H1 (cell line): ENCODE measurements around the gene DOCK3. TPM values are rescaled to one million over a fixed set of nuclear protein-coding genes. Genes with fewer than 3 reads are reported as not detected.

Experiments
- CTCF ChIA-PET: fragments of 300-600 bp; sonication (Branson Sonifier 250); formaldehyde crosslinking; loops from one replicate; lab custom pipeline; 2021; ENCODE audit not compliant: partially characterized antibody; lab: Charles Lee
- POLR2A ChIA-PET: fragments of 300-600 bp; sonication (Branson Sonifier 250); formaldehyde crosslinking; loops from one replicate; lab custom pipeline; 2021; ENCODE audit warnings: inconsistent platforms; ENCODE audit not compliant: partially characterized antibody; lab: Charles Lee
- DNase-seq, 2 experiments: peaks; one replicate each; pipeline versions ENCODE4 v3.0.0 to v3.0.0-alpha.2; 2010 to 2022; ENCODE audit warnings: low spot score in 2 of 2, low read depth in 1 of 2, mixed read lengths in 1 of 2
- FAIRE-seq: peaks from 2 replicates; lab custom pipeline; 2011; peaks lifted over from hg19 to GRCh38; lab: Jason Lieb, UNC
- H2AFZ ChIP-seq: 2 replicates; pipeline ENCODE4 v1.8.1; 2012; ENCODE audit warnings: low read length, inconsistent platforms
- H2AK5ac ChIP-seq: 2 replicates; pipeline ENCODE4 v1.6.1; 2013; ENCODE audit warnings: low read depth, low read length
- H2BK120ac ChIP-seq: replicated peaks from 2 replicates; pipeline ENCODE3; 2013; ENCODE audit warnings: low read depth, low read length, inconsistent platforms
- H2BK12ac ChIP-seq: 2 replicates; pipeline ENCODE4 v1.6.1; 2013; ENCODE audit warnings: low read depth, low read length
- H2BK15ac ChIP-seq: 2 replicates; pipeline ENCODE4 v1.6.1; 2013; ENCODE audit warnings: low read length
- H2BK20ac ChIP-seq: 2 replicates; pipeline ENCODE4 v1.6.1; 2013; ENCODE audit warnings: low read length
- H2BK5ac ChIP-seq: 2 replicates; pipeline ENCODE4 v1.6.1; 2013; ENCODE audit warnings: low read depth, low read length
- H3K14ac ChIP-seq: 2 replicates; pipeline ENCODE4 v1.6.1; 2013; ENCODE audit warnings: inconsistent platforms; ENCODE audit not compliant: insufficient read length
- H3K18ac ChIP-seq: 2 replicates; pipeline ENCODE4 v1.6.1; 2013; ENCODE audit warnings: low read length; ENCODE audit errors: extremely low read depth
- H3K23ac ChIP-seq: 2 replicates; pipeline ENCODE4 v1.6.1; 2013; ENCODE audit warnings: inconsistent platforms; ENCODE audit not compliant: insufficient read length
- H3K23me2 ChIP-seq: 2 replicates; pipeline ENCODE4 v1.6.1; 2013; ENCODE audit warnings: low read depth, low read length
- H3K27ac ChIP-seq: 2 replicates; pipeline ENCODE4 v1.6.1; 2011; ENCODE audit warnings: low read depth, low read length, inconsistent platforms
- H3K27me3 ChIP-seq, 4 experiments: replicated peaks in 1 of 4; 1 replicate in 1 of 4; 2 replicates in 3 of 4; pipeline versions ENCODE4 v1.6.1 to v1.8.1; 2011 to 2013; ENCODE audit warnings: low read length in 3 of 4, mild to moderate bottlenecking in 3 of 4, inconsistent platforms in 2 of 4, mixed read lengths in 2 of 4, moderate library complexity in 1 of 4; ENCODE audit not compliant: control insufficient read depth in 3 of 4, insufficient read depth in 3 of 4; ENCODE audit errors: extremely low read depth in 1 of 4
- H3K36me3 ChIP-seq, 4 experiments: 2 replicates each; pipeline versions ENCODE4 v1.6.1 to v1.8.1; 2011 to 2013; ENCODE audit warnings: mild to moderate bottlenecking in 4 of 4, low read length in 3 of 4, moderate library complexity in 2 of 4, control low read depth in 1 of 4, inconsistent platforms in 1 of 4; ENCODE audit not compliant: insufficient read depth in 4 of 4, control insufficient read depth in 2 of 4
- H3K4ac ChIP-seq: replicated peaks from 2 replicates; pipeline ENCODE3; 2013; ENCODE audit warnings: low read length, low read depth, mixed read lengths, inconsistent platforms; ENCODE audit not compliant: insufficient read length
- H3K4me1 ChIP-seq, 4 experiments: replicated peaks in 1 of 4; 1 replicate in 1 of 4; 2 replicates in 3 of 4; pipeline versions ENCODE4 v1.6.1 to v1.8.1; 2011 to 2013; ENCODE audit warnings: low read length in 3 of 4, inconsistent platforms in 2 of 4, mixed read lengths in 1 of 4; ENCODE audit not compliant: insufficient read depth in 4 of 4, control insufficient read depth in 3 of 4
- H3K4me2 ChIP-seq, 2 experiments: 2 replicates each; pipeline versions ENCODE4 v1.6.1 to v1.8.1; 2011 to 2013; ENCODE audit warnings: low read depth in 2 of 2, low read length in 2 of 2, control low read depth in 1 of 2, inconsistent platforms in 1 of 2, mild to moderate bottlenecking in 1 of 2; ENCODE audit not compliant: insufficient read depth in 1 of 2
- H3K4me3 ChIP-seq, 4 experiments: fragments of 200-600, 300-600 bp in 1 of 4; sonication (generic), shearing (Covaris generic), sonication (Bioruptor Twin) in 1 of 4; 2 replicates each; pipeline versions ENCODE4 v1.5.1 to v1.8.1; 2011 to 2016; ENCODE audit warnings: low read length in 4 of 4, low read depth in 3 of 4, control low read depth in 2 of 4, inconsistent platforms in 2 of 4, mild to moderate bottlenecking in 2 of 4, mixed read lengths in 1 of 4, moderate library complexity in 1 of 4; ENCODE audit not compliant: insufficient read depth in 2 of 4; ENCODE audit errors: extremely low read depth in 1 of 4
- H3K56ac ChIP-seq: replicated peaks from 2 replicates; pipeline ENCODE3; 2013; ENCODE audit warnings: low read depth, mild to moderate bottlenecking, mixed read lengths, low read length, inconsistent platforms; ENCODE audit not compliant: insufficient read length
- H3K79me1 ChIP-seq: 2 replicates; pipeline ENCODE4 v1.6.1; 2013; ENCODE audit warnings: low read depth, low read length, control low read depth
- H3K79me2 ChIP-seq, 2 experiments: 2 replicates each; pipeline versions ENCODE4 v1.6.1 to v1.8.1; 2012 to 2013; ENCODE audit warnings: low read length in 2 of 2, mild to moderate bottlenecking in 2 of 2, inconsistent platforms in 1 of 2; ENCODE audit not compliant: insufficient read depth in 2 of 2, control insufficient read depth in 1 of 2
- H3K9ac ChIP-seq, 4 experiments: replicated peaks in 1 of 4; 1 replicate in 1 of 4; 2 replicates in 3 of 4; pipeline versions ENCODE4 v1.6.1 to v1.8.1; 2011 to 2013; ENCODE audit warnings: low read depth in 3 of 4, low read length in 3 of 4, control low read depth in 2 of 4, mild to moderate bottlenecking in 2 of 4, moderate library complexity in 2 of 4, inconsistent platforms in 1 of 4; ENCODE audit errors: extremely low read depth in 1 of 4
- H3K9me3 ChIP-seq, 2 experiments: 2 replicates each; pipeline versions ENCODE4 v1.6.1 to v1.8.1; 2012 to 2013; ENCODE audit warnings: mild to moderate bottlenecking in 2 of 2, moderate library complexity in 2 of 2, control low read depth in 1 of 2, inconsistent platforms in 1 of 2, low read depth in 1 of 2, low read length in 1 of 2, mixed read lengths in 1 of 2; ENCODE audit not compliant: insufficient read depth in 2 of 2
- H4K20me1 ChIP-seq, 2 experiments: replicated peaks in 1 of 2; 2 replicates each; pipeline versions ENCODE3 to v1.8.1; 2011 to 2013; ENCODE audit warnings: inconsistent platforms in 2 of 2, low read length in 2 of 2, mild to moderate bottlenecking in 1 of 2; ENCODE audit not compliant: insufficient read depth in 2 of 2, control insufficient read depth in 1 of 2
- H4K5ac ChIP-seq: 2 replicates; pipeline ENCODE4 v1.6.1; 2013; ENCODE audit warnings: low read length, low read depth, mixed read lengths, inconsistent platforms; ENCODE audit not compliant: insufficient read length
- H4K8ac ChIP-seq: 2 replicates; pipeline ENCODE4 v1.8.0; 2013; ENCODE audit warnings: mild to moderate bottlenecking, moderate library complexity, low read length, inconsistent platforms; ENCODE audit not compliant: insufficient read depth; ENCODE audit errors: extremely low read depth
- H4K91ac ChIP-seq: replicated peaks from 2 replicates; pipeline ENCODE3; 2013; ENCODE audit warnings: low read length, mixed read lengths, inconsistent platforms; ENCODE audit not compliant: insufficient read length
- BCL11A ChIP-seq, 2 experiments: IDR thresholded peaks; one replicate each; pipeline ENCODE4 v1.6.1; 2011; ENCODE audit warnings: low read depth in 2 of 2, low read length in 2 of 2, mild to moderate bottlenecking in 2 of 2
- KDM5A ChIP-seq: fragments of 200-600 bp; IDR thresholded peaks from 2 replicates; pipeline ENCODE4 v1.7.1; 2012; ENCODE audit warnings: mild to moderate bottlenecking, low read length, inconsistent platforms, mixed read lengths
- POLR2A ChIP-seq, 2 experiments: IDR thresholded peaks; 1 replicate in 1 of 2; 2 replicates in 1 of 2; pipeline ENCODE4 v1.6.1; 2011; ENCODE audit warnings: low read depth in 2 of 2, low read length in 2 of 2, mild to moderate bottlenecking in 2 of 2; ENCODE audit errors: control extremely low read depth in 1 of 2
- RAD21 ChIP-seq, 2 experiments: IDR thresholded peaks in 1 of 2; conservative IDR thresholded peaks in 1 of 2; 2 replicates each; pipeline ENCODE4 v1.6.1; 2011; ENCODE audit warnings: low read depth in 2 of 2, low read length in 2 of 2, improper control_type of control experiment in 1 of 2, inconsistent platforms in 1 of 2, mild to moderate bottlenecking in 1 of 2, moderate library complexity in 1 of 2
- SUZ12 ChIP-seq: fragments of 200-600 bp; sonication (generic); IDR thresholded peaks from 2 replicates; pipeline ENCODE4 v1.6.1; 2012; ENCODE audit warnings: mild to moderate bottlenecking, inconsistent platforms, low read length, moderate library complexity, mixed read lengths
- TAF7 ChIP-seq: optimal IDR thresholded peaks from 2 replicates; pipeline ENCODE3; 2011; ENCODE audit warnings: low read depth, mild to moderate bottlenecking, inconsistent platforms, low read length, moderate library complexity, borderline replicate concordance
- TEAD4 ChIP-seq: IDR thresholded peaks from 2 replicates; pipeline ENCODE4 v1.6.1; 2012; ENCODE audit warnings: low read depth, low read length, inconsistent platforms, mixed read lengths
- USF2 ChIP-seq: IDR thresholded peaks from 2 replicates; pipeline ENCODE4 v1.6.1; 2011; ENCODE audit warnings: low read length, improper control_type of control experiment
- YY1 ChIP-seq: IDR thresholded peaks from 2 replicates; pipeline ENCODE4 v1.6.1; 2011; ENCODE audit warnings: low read depth, mild to moderate bottlenecking, low read length
- ZNF274 ChIP-seq: IDR thresholded peaks from 2 replicates; pipeline ENCODE4 v1.7.0; 2012; ENCODE audit warnings: low read length, borderline replicate concordance; ENCODE audit errors: extremely low read depth
- WGBS, 2 experiments: shearing (Covaris generic) in 1 of 2; methylation state at CpG; one replicate each; pipeline versions ENCODE4 v1.1.6 to v1.1.7; 2013 to 2015; ENCODE audit warnings: low lambda C conversion rate in 2 of 2, mixed read lengths in 2 of 2, inconsistent platforms in 1 of 2, low coverage in 1 of 2, missing lambda C conversion rate in 1 of 2; ENCODE audit not compliant: insufficient replicate concordance in 2 of 2, insufficient coverage in 1 of 2, insufficient read length in 1 of 2; ENCODE audit errors: extremely low coverage in 1 of 2, missing lambda C conversion rate in 1 of 2; 5-methylcytosine and 5-hydroxymethylcytosine counted together
- polyA plus RNA-seq, 7 experiments: library from polyadenylated mRNA; depleted of rRNA in 3 of 7; stranded (reverse) in 5 of 7; unstranded in 2 of 7; fragments of >200 nt in 5 of 7; fragments of 200-250 nt in 2 of 7; gene quantifications; 1 replicate in 5 of 7; 2 replicates in 1 of 7; 4 replicates in 1 of 7; pipeline versions ENCODE4 v1.2.1 to v1.2.3, GENCODE V29; 2011 to 2013; ENCODE audit warnings: missing spikeins in 2 of 7, mixed read lengths in 2 of 7
- total RNA-seq: library from RNA; stranded (reverse); fragmentation: NEBNext Ultra II Directional; extraction: Animal tissue kit (Norgen Biotek cat#: 25700); gene quantifications from 2 replicates; pipeline ENCODE4 v1.2.1, GENCODE V29; 2021

The DOCK3 gene
- total and polyA plus RNA-seq, 2 of the 8 experiments (the other 6 are each of a cell fraction or from before 2014, with no cell fraction given) = 2.7 to 5.0 TPM

- H2BK5ac ChIP-seq = no peak overlapping the region
- H2AK5ac ChIP-seq = no peak overlapping the region
- POLR2A ChIA-PET = interaction anchor here (1.2 kb wide), 1 partner anchor 11 kb away, joined by 3 read pairs; no protein-coding TSS in a partner anchor
- H4K5ac ChIP-seq = no peak overlapping the region
- no peak overlapping the region for H3K14ac ChIP-seq
- H3K36me3 ChIP-seq = no peaks in the 10 kb centered on the region; a peak in 1 of 8 replicates
- peaks cover 0 to 2% (median 0%) of the 10 kb centered on the region in 4 experiments; a peak in 3 of 7 replicates for H3K27me3 ChIP-seq
- peak overlapping the region; percentile 19 to 63 for H3K4me2 ChIP-seq
- no peak overlapping the region for H3K23ac ChIP-seq
- no peak overlapping the region for H3K27ac ChIP-seq
- no peak overlapping the region for H2AFZ ChIP-seq
- no peak overlapping the region for H3K56ac ChIP-seq
- peaks cover 0 to 13% (median 8%) of the 10 kb centered on the region in 4 experiments; a peak in 4 of 7 replicates for H3K4me1 ChIP-seq
- no peaks in the 10 kb centered on the region for H4K20me1 ChIP-seq
- no peak for DNase-seq
- H2BK15ac ChIP-seq = no peak overlapping the region
- no peak overlapping the region for H3K4ac ChIP-seq
- H3K9ac ChIP-seq = no peak overlapping the region
- 6% methylated on average over 3 of the region's 3 CpGs; no CpG with 5 or more reads in 1 of the 2 experiments for WGBS, 2 experiments
- no peaks in the 10 kb centered on the region for H3K79me1 ChIP-seq
- H2BK12ac ChIP-seq = no peak overlapping the region; the same call in 1 of the 2 replicates
- peak overlapping the region in 1 of 4 experiments; percentile 44; a peak in 2 of 8 replicates for H3K4me3 ChIP-seq
- H2BK120ac ChIP-seq = no peak overlapping the region
- no peak overlapping the region for H4K91ac ChIP-seq
- FAIRE-seq = peak; percentile 70
- CTCF ChIA-PET = interaction anchor here (0.6 to 1.4 kb wide), 3 partner anchors 215 to 1232 kb away, joined by 3 to 5 read pairs (median 3); partner anchors contain the start of gene DOCK3
- no peaks in the 10 kb centered on the region for H3K9me3 ChIP-seq
- no peak overlapping the region for H4K8ac ChIP-seq
- no peak overlapping the region for H3K18ac ChIP-seq
- peaks cover 3% of the 10 kb centered on the region; the same call in 1 of the 2 replicates for H3K23me2 ChIP-seq
- H2BK20ac ChIP-seq = no peak overlapping the region
- no peaks in the 10 kb centered on the region for H3K79me2 ChIP-seq
- TF ChIP-seq USF2 (no peak), BCL11A (IDR thresholded peaks at IDR 0.05; ENCODE audit: low read depth in 2 of 2, low read length in 2 of 2) (peak in 1 of 2 experiments; percentile 44), TEAD4 (peak; percentile 60; the same call in 1 of the 2 replicates), ZNF274 (no peak), KDM5A (no peak), RAD21 (IDR thresholded peaks at IDR 0.05 in 1 of 2, conservative IDR thresholded peaks at IDR 0.05 in 1 of 2; ENCODE audit: low read depth in 2 of 2, low read length in 2 of 2) (no peak), SUZ12 (no peak), TAF7 (no peak), POLR2A (IDR thresholded peaks at IDR 0.05; ENCODE audit: control extremely low read depth in 1 of 2, low read depth in 2 of 2, low read length in 2 of 2) (no peak), YY1 (no peak)
Observed at GRCh38 chr3:50890688-50891344, 216.1 kb downstream of the DOCK3 start.
